ENCODE data around the gene TACC3. TPM values are rescaled to one million over a fixed set of nuclear protein-coding genes. Genes with fewer than 3 reads are reported as not detected.
"Not testable (repeated sequence)": the region's sequence is repeated elsewhere in the genome, so short reads cannot be mapped to it uniquely, and the experiment has no call there.

The TACC3 gene
- total RNA-seq, 4 donors from 2014 or later: 4.6 to 15.6 (median 7.3) TPM

- no peak overlapping the region for H3K27ac ChIP-seq
- DNase-seq: no peak
- H3K4me3 ChIP-seq: no peak overlapping the region
- intact Hi-C loops (cut with DNase I; ENCODE audit: low total_unique reads): loop anchor here (5.0 kb wide), 1 partner anchor 37 kb away; no protein-coding TSS in a partner anchor
- no peaks in the 10 kb centered on the region for H3K9me3 ChIP-seq
- H3K36me3 ChIP-seq: no peaks in the 10 kb centered on the region
- H3K27me3 ChIP-seq: no peaks in the 10 kb centered on the region
- TF ChIP-seq POLR2A (IDR thresholded peaks at IDR 0.05): no peak
- no peak for TF ChIP-seq CTCF (IDR thresholded peaks at IDR 0.05)
- H3K4me1 ChIP-seq: no peaks in the 10 kb centered on the region
Observed at GRCh38 chr4:1690698-1691097, 30.6 kb upstream of the TACC3 start.

GRCh38 chr4:1691737-1692373 is 29.5 kb upstream of the TACC3 start:
- DNase-seq: no peak
- TF ChIP-seq CTCF (IDR thresholded peaks at IDR 0.05) (no peak), POLR2A (IDR thresholded peaks at IDR 0.05) (no peak)
- Histone ChIP-seq H3K9me3 (no peaks in the 10 kb centered on the region), H3K4me3 (no peak overlapping the region), H3K27ac (no peak overlapping the region), H3K27me3 (no peaks in the 10 kb centered on the region), H3K36me3 (no peaks in the 10 kb centered on the region), H3K4me1 (no peaks in the 10 kb centered on the region)
- intact Hi-C loops (cut with DNase I; ENCODE audit: low total_unique reads): loop anchor here (5.0 kb wide), 1 partner anchor 35 kb away; no protein-coding TSS in a partner anchor

GRCh38 chr4:1693131-1693896 is 28.0 kb upstream of the TACC3 start:
- H3K4me3 ChIP-seq: no peak overlapping the region
- no peaks in the 10 kb centered on the region for H3K4me1 ChIP-seq
- no peaks in the 10 kb centered on the region for H3K9me3 ChIP-seq
- TF ChIP-seq POLR2A (IDR thresholded peaks at IDR 0.05) (no peak), CTCF (IDR thresholded peaks at IDR 0.05) (peak; percentile 79 to 86 (median 82))
- no peak overlapping the region for H3K27ac ChIP-seq
- DNase-seq: peak; percentile 55 to 63
- H3K36me3 ChIP-seq: no peaks in the 10 kb centered on the region
- intact Hi-C loops (cut with DNase I; ENCODE audit: low total_unique reads): loop anchor here (5.0 kb wide), 1 partner anchor 34 kb away; no protein-coding TSS in a partner anchor
- no peaks in the 10 kb centered on the region for H3K27me3 ChIP-seq

GRCh38 chr4:1695913-1696312 is 25.4 kb upstream of the TACC3 start:
- DNase-seq: no peak
- intact Hi-C loops (cut with DNase I; ENCODE audit: low total_unique reads): no loop called here
- Histone ChIP-seq H3K4me3 (no peak overlapping the region), H3K27me3 (no peaks in the 10 kb centered on the region), H3K4me1 (no peaks in the 10 kb centered on the region), H3K27ac (no peak overlapping the region), H3K9me3 (no peaks in the 10 kb centered on the region), H3K36me3 (no peaks in the 10 kb centered on the region)
- no peak for TF ChIP-seq CTCF (IDR thresholded peaks at IDR 0.05)
- no peak for TF ChIP-seq POLR2A (IDR thresholded peaks at IDR 0.05)

GRCh38 chr4:1701671-1702070 is 19.6 kb upstream of the TACC3 start:
- H3K4me3 ChIP-seq; H3K27me3 ChIP-seq; H3K9me3 ChIP-seq; DNase-seq; H3K4me1 ChIP-seq; H3K36me3 ChIP-seq; H3K27ac ChIP-seq; intact Hi-C loops (cut with DNase I; ENCODE audit: low total_unique reads): not testable (repeated sequence)

Data from uterus (tissue), 4 donors.